Peyer's patch (tissue), 4 donors: ENCODE results near the gene SPAG9.

ENCODE experiments used
- POLR2A ChIP-seq, 2 donors: fragments of 450-650 bp; IDR thresholded peaks; one replicate each; pipeline ENCODE4 v1.5.1; 2017; ENCODE audit warnings: antibody characterized with exemption in 2 of 2, mild to moderate bottlenecking in 2 of 2, moderate library complexity in 2 of 2
- TF ChIP-seq, protein P1 (sequence below), 6 experiments: fragments of 450-650 bp in 4 of 6; fragments of 200-600 bp in 2 of 6; sonication (generic) in 1 of 6; IDR thresholded peaks; one replicate each; pipeline ENCODE4 v1.5.1; 2017 to 2019; ENCODE audit warnings: antibody characterized with exemption in 6 of 6, mild to moderate bottlenecking in 3 of 6, moderate library complexity in 1 of 6

DNA sequence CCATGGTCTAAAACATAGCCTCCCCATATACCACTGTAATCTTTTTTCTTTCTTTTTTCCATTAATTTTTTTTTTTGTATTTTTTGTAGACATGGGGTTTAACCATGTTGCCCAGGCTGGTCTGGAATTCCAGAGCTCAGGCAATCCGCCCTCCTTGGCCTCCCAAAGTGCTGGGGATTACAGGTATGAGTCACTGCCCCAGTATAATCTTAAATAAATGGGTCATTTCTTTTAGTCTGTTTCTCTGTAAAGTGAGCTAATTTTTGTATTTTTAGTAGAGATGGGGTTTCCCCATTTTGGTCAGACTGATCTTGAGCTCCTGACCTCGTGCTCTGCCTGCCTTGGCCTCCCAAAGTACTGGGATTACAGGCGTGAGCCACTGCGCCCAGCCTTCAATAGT, 27.0 kb upstream of the SPAG9 start:
- no peak for TF ChIP-seq POLR2A (IDR thresholded peaks at IDR 0.05)
- TF ChIP-seq, protein P1, sequence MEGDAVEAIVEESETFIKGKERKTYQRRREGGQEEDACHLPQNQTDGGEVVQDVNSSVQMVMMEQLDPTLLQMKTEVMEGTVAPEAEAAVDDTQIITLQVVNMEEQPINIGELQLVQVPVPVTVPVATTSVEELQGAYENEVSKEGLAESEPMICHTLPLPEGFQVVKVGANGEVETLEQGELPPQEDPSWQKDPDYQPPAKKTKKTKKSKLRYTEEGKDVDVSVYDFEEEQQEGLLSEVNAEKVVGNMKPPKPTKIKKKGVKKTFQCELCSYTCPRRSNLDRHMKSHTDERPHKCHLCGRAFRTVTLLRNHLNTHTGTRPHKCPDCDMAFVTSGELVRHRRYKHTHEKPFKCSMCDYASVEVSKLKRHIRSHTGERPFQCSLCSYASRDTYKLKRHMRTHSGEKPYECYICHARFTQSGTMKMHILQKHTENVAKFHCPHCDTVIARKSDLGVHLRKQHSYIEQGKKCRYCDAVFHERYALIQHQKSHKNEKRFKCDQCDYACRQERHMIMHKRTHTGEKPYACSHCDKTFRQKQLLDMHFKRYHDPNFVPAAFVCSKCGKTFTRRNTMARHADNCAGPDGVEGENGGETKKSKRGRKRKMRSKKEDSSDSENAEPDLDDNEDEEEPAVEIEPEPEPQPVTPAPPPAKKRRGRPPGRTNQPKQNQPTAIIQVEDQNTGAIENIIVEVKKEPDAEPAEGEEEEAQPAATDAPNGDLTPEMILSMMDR (IDR thresholded peaks at IDR 0.05) = no peak
